Measurements from ENCODE around the gene GOLGA8R.
"Not testable (repeated sequence)": the region's sequence is repeated elsewhere in the genome, so short reads cannot be mapped to it uniquely, and the experiment has no call there.

Gene GOLGA8R

DNA sequence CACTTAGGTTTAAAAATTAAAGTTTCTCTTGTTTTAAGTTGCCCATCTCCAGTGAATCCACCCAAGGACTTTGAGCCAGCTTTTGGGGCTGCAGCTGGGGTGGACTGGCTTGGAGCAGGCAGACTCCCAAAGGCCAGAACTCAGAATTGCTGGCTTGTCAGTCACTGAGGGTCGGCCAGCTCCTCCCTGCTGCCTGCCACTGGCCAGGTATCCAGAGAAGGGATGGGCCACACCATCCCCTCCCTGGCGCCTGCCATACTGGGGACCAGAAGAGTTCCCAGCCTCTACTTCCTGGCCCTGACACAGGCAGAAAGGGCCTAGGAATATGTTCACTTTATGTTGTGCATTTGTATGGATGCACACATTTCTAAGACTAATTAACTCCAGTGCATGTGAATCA lies 53.1 kb downstream of the GOLGA8R start:
- H3K4me3 ChIP-seq (ENCODE audit: control insufficient read depth, low read depth, low read length): not testable (repeated sequence)

DNA sequence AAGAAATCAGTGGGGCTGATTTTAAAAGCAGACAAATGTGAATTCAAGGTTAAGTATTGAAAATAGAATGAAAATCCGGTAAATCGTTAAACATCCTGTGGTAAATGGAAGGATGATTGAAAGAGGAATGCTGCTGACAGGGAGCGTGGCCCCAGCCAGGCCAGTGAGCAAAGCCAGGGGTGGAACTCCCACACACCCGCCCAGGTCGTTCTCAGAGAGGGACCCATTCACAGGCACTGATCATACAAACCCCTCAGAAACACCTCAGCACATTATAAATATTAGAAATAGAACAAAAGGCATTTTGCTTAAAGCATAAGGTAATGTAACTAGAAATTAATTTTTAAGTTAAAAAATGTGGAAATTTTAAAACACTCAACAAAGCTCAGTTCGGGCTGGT lies 59.0 kb downstream of the GOLGA8R start:
- not testable (repeated sequence) for H3K4me3 ChIP-seq (ENCODE audit: control insufficient read depth, low read depth, low read length); DNase-seq (ENCODE audit: low read depth)

More for the DNA sequence above, 53.1 kb downstream of the GOLGA8R start:
- not testable (repeated sequence) for DNase-seq (ENCODE audit: low read depth)
